Naive B cell (primary cell): ENCODE results near the gene PROK1. TPM values are rescaled to one million over a fixed set of nuclear protein-coding genes. Genes with fewer than 3 reads are reported as not detected.

ENCODE experiments used
- ATAC-seq, 2 donors: fragments of 150-1000 bp; cut with Tn5 transposase; 2 replicates each; pipeline ENCODE4 v1.10.0; 2021; ENCODE audit warnings: low read depth in 2 of 2, mild to moderate bottlenecking in 2 of 2, moderate library complexity in 2 of 2
- DNase-seq: peaks from one replicate; pipeline ENCODE4 v3.0.0; 2022
- H3K27ac Mint-ChIP-seq, 6 donors: one replicate each; pipeline ENCODE4 v1.8.0; 2020 to 2022; ENCODE audit warnings: mild to moderate bottlenecking in 6 of 6, mixed read lengths in 6 of 6, moderate library complexity in 5 of 6, inconsistent platforms in 2 of 6
- H3K27me3 Mint-ChIP-seq, 3 donors: one replicate each; pipeline ENCODE4 v1.8.0; 2021 to 2022; ENCODE audit warnings: mixed read lengths in 3 of 3, mild to moderate bottlenecking in 1 of 3
- H3K36me3 Mint-ChIP-seq, 2 donors: one replicate each; pipeline ENCODE4 v1.8.0; 2020 to 2022; ENCODE audit warnings: mixed read lengths in 2 of 2, inconsistent platforms in 1 of 2, mild to moderate bottlenecking in 1 of 2
- H3K4me1 Mint-ChIP-seq, 3 donors: one replicate each; pipeline ENCODE4 v1.8.0; 2020 to 2022; ENCODE audit warnings: mixed read lengths in 3 of 3, inconsistent platforms in 1 of 3, mild to moderate bottlenecking in 1 of 3, moderate library complexity in 1 of 3
- H3K4me3 Mint-ChIP-seq, 8 donors: one replicate each; pipeline ENCODE4 v1.8.0; 2020 to 2022; ENCODE audit warnings: mild to moderate bottlenecking in 8 of 8, mixed read lengths in 8 of 8, moderate library complexity in 8 of 8, inconsistent platforms in 2 of 8
- H3K9me3 Mint-ChIP-seq, 7 donors: one replicate each; pipeline ENCODE4 v1.8.0; 2020 to 2022; ENCODE audit warnings: mixed read lengths in 7 of 7, mild to moderate bottlenecking in 5 of 7, inconsistent platforms in 2 of 7, moderate library complexity in 1 of 7
- polyA plus RNA-seq, 6 donors: library from polyadenylated mRNA; unstranded; fragments of 300-500 nt; fragmentation: Illumina TruSeq; gene quantifications; one replicate each; pipeline ENCODE4 v1.2.3, GENCODE V29; 2021; ENCODE audit warnings: low read depth in 6 of 6

Gene PROK1
- polyA plus RNA-seq, 6 donors from 2014 or later, result 0.21 to 0.71 TPM; not detected in 4

DNA sequence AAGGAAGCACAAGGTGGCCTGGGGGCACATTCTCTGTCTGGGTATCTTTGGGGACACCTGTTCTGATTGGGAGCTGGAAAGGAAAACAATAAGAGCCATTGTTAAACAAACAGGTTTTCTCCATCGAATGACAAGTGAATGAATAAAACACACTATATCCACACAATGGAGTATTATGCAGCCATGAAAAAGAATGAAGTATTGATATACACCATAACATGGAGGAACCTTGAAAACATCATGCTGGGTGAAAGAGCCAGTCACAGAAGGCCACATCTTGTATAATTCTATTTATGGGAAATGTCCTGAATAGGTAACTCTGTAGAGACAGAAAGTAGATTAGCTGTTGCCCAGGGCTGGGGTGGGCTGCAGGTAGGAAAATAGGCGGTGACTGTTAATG, 11.1 kb downstream of the PROK1 start:
- H3K9me3 Mint-ChIP-seq, result no peaks in the 10 kb centered on the region
- peak overlapping the region in 1 of 6 donors; percentile 78 for H3K27ac Mint-ChIP-seq
- H3K27me3 Mint-ChIP-seq, result peaks cover 0 to 11% (median 0%) of the 10 kb centered on the region in 3 donors
- no peaks in the 10 kb centered on the region for H3K36me3 Mint-ChIP-seq
- no peak for ATAC-seq
- no peak for DNase-seq
- no peak overlapping the region for H3K4me3 Mint-ChIP-seq
- no peaks in the 10 kb centered on the region for H3K4me1 Mint-ChIP-seq

DNA sequence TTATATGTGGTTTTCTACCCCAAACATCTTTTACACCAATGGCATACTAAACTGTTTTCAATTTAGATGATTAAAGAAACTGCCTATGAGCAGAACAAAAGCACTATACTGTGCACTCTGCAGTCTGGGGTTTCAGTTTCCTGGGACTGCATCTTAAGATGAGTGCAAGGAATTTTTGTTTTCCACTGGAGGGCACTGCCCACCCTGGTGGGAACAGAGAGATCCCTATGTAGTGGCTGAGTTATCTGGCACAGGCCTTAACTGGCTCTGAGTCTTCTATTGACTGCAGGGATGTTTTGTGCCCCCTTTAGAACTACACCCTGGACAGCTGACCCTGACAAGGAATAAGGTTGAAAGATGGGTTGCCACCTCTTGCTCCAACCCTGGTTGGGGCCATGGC, 12.0 kb downstream of the PROK1 start:
- H3K36me3 Mint-ChIP-seq, result no peaks in the 10 kb centered on the region
- H3K4me1 Mint-ChIP-seq, result no peaks in the 10 kb centered on the region
- H3K27ac Mint-ChIP-seq, result peak overlapping the region in 1 of 6 donors; percentile 65

DNA sequence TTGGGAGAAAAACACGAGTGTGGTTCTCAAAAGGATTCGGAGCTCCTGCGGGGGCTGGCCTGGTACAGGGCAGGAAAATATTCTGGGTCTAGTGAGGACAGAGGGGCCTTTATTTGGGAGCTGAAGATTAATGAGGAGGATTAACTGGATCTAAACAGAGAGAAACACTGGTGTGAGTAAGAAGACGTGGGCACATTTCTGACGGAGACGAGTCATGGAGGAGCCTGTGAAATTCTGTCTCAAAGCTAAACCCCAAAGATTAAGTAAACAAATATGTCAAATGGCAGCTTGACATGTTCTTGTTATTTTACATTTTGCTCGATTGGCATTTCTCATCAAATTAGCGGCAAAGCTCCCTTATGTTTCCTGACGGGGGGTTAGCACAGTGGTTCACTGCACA, 12.8 kb downstream of the PROK1 start:
- peaks cover 0 to 11% (median 0%) of the 10 kb centered on the region in 3 donors for H3K27me3 Mint-ChIP-seq
- no peaks in the 10 kb centered on the region for H3K4me1 Mint-ChIP-seq
- DNase-seq (no peak), ATAC-seq (no peak)
- peak overlapping the region in 1 of 6 donors; percentile 6 for H3K27ac Mint-ChIP-seq
- no peaks in the 10 kb centered on the region for H3K36me3 Mint-ChIP-seq
- H3K4me3 Mint-ChIP-seq, result no peak overlapping the region
- no peaks in the 10 kb centered on the region for H3K9me3 Mint-ChIP-seq

More for the DNA sequence above, 12.0 kb downstream of the PROK1 start:
- H3K27me3 Mint-ChIP-seq, result peaks cover 0 to 11% (median 0%) of the 10 kb centered on the region in 3 donors
- DNase-seq (no peak), ATAC-seq (no peak)
- no peaks in the 10 kb centered on the region for H3K9me3 Mint-ChIP-seq
- no peak overlapping the region for H3K4me3 Mint-ChIP-seq

DNA sequence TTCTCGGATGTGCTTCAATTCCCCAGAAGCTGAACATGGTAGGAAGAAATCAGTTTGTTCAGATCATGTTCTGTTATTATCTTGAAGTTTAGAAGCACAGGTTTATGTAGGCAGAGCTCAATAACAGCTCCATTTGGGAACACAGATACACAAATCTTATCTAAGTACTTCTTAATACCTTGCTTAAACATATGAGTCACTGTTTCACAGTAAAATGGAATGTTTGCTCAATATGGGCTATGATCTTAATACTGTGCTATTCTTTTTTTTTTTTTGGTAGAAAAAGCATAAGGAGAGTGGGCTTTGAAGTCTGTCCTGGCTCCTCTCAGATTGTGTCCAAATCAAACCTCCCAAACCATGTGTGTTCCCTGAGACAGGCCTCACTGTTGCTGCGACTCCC, 13.4 kb downstream of the PROK1 start:
- peaks cover 0 to 11% (median 0%) of the 10 kb centered on the region in 3 donors for H3K27me3 Mint-ChIP-seq
- no peaks in the 10 kb centered on the region for H3K9me3 Mint-ChIP-seq
- no peaks in the 10 kb centered on the region for H3K4me1 Mint-ChIP-seq
- H3K36me3 Mint-ChIP-seq, result no peaks in the 10 kb centered on the region
- H3K4me3 Mint-ChIP-seq, result peak overlapping the region in 1 of 8 donors; percentile 31
- no peak for DNase-seq
- ATAC-seq, result no peak
- no peak overlapping the region for H3K27ac Mint-ChIP-seq

- Mint-ChIP-seq H3K36me3 (no peaks in the 10 kb centered on the region), H3K27me3 (peaks cover 0 to 11% (median 0%) of the 10 kb centered on the region in 3 donors)
Observed at GRCh38 chr1:110465038-110465813, 14.3 kb downstream of the PROK1 start.

GRCh38 chr1:110465814-110466380, 14.9 kb downstream of the PROK1 start:
- Mint-ChIP-seq H3K36me3 (no peaks in the 10 kb centered on the region), H3K27ac (no peak overlapping the region), H3K4me1 (no peaks in the 10 kb centered on the region), H3K9me3 (no peaks in the 10 kb centered on the region), H3K27me3 (peaks cover 0 to 13% (median 0%) of the 10 kb centered on the region in 3 donors), H3K4me3 (no peak overlapping the region)
- no peak for DNase-seq
- no peak for ATAC-seq

More at GRCh38 chr1:110465038-110465813, 14.3 kb downstream of the PROK1 start:
- Mint-ChIP-seq H3K9me3 (no peaks in the 10 kb centered on the region), H3K4me3 (no peak overlapping the region), H3K4me1 (no peaks in the 10 kb centered on the region), H3K27ac (peak overlapping the region in 2 of 6 donors; percentile 1 to 79)
- ATAC-seq (no peak), DNase-seq (no peak)

DNA sequence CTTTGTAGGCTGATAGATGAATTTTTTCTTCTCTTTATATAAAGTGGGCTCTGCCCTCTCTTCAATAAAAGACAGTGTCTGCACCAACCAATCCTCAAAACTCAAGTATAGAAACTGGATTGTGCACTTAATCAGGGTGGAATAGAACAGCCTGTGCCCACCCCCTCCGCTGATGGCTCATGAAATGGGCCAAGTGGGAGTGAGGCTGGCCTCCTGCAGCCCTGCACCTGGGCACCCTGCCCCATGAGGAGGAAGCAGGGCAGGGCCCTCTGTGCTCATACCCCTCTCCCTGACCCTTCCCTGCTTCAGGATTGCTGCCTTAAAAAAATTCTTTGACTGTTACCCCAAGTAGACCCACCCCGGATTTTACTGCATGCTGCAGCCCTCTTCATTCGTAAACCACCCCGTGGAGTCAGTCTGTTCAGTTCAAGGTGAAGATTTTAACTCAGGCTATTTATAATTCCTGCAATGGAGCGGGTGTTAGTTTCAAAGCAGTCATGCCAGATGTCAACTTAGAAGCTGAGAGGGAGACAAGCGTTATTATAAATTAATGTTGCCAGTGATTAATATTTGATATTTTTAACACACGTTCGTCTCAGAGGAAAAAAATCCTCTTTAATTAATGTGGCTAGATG, 15.8 kb downstream of the PROK1 start:
- Mint-ChIP-seq H3K4me3 (no peak overlapping the region), H3K9me3 (no peaks in the 10 kb centered on the region), H3K27ac (peak overlapping the region in 2 of 6 donors; percentile 61 to 70), H3K4me1 (no peaks in the 10 kb centered on the region), H3K27me3 (peaks cover 0 to 18% (median 5%) of the 10 kb centered on the region in 3 donors), H3K36me3 (no peaks in the 10 kb centered on the region)
- no peak for DNase-seq
- no peak for ATAC-seq

DNA sequence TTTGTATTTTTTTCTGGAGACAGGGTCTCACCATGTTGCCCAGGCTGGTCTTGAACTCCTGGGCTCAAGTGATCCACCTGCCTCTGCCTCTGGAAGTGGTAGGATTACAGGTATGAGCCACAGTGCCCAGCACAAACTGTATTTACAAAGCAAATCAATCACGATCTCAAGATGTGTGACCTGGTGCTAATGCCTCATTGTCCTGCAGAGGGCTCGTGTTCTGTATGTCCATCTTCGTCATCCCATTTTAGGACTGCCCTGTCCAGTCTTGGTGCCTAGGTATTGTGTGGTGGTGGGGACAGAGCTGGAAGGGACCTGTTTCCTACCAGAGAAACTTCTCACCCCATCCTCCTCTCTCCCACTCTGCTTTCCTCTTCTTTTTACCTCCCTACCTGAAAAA, 20.2 kb downstream of the PROK1 start:
- H3K27me3 Mint-ChIP-seq, result peaks cover 20 to 31% (median 24%) of the 10 kb centered on the region in 3 donors
- DNase-seq (no peak), ATAC-seq (no peak)
- no peaks in the 10 kb centered on the region for H3K36me3 Mint-ChIP-seq
- H3K9me3 Mint-ChIP-seq, result no peaks in the 10 kb centered on the region
- H3K4me3 Mint-ChIP-seq, result peak overlapping the region in 1 of 8 donors; percentile 57
- H3K4me1 Mint-ChIP-seq, result no peaks in the 10 kb centered on the region
- no peak overlapping the region for H3K27ac Mint-ChIP-seq

DNA sequence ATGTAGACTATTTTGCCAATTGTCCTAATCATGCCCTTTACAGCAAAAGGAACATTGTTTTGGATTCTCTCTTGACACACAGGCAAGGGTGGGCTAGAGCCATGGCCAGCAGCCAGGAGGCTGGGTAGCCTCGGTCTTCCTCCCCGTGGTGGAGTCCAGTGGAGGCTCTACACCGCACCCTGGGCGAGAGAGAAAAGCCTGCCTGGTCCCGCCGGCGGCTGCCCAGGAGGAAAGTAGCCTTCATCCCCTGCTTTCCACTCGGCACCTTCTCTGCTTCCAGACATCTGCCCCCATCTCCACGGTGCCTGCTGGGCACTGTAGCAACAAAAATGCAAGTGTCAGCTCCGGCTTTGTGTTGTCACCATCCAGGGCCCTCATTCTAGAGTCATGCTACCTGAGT, 21.6 kb downstream of the PROK1 start:
- peaks cover 26 to 44% (median 35%) of the 10 kb centered on the region in 3 donors for H3K27me3 Mint-ChIP-seq
- no peaks in the 10 kb centered on the region for H3K9me3 Mint-ChIP-seq
- no peaks in the 10 kb centered on the region for H3K36me3 Mint-ChIP-seq
- no peak overlapping the region for H3K4me3 Mint-ChIP-seq
- ATAC-seq (no peak), DNase-seq (no peak)
- H3K4me1 Mint-ChIP-seq, result no peaks in the 10 kb centered on the region
- H3K27ac Mint-ChIP-seq, result no peak overlapping the region

DNA sequence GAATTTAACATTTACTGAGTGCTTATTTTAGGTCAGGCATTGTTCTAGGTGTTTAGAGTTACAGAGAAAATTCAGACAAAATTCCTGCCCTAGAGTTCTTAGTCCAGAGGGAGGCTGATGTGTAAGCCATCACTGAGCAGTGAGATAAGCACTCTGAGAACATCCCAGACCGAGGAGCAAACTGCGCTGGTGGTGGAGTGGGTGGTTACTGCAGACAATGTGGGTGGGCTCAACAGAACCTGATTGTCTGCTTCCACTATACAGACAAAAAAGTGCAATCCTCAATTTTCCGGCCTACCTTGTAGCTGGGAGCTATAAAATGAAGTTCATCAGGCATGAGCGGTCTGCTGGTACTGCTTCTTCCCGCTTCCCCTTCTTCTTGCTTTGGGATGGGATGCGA, 23.5 kb downstream of the PROK1 start:
- Mint-ChIP-seq H3K36me3 (no peaks in the 10 kb centered on the region), H3K27me3 (peaks cover 26 to 51% (median 41%) of the 10 kb centered on the region in 3 donors), H3K9me3 (no peaks in the 10 kb centered on the region), H3K4me3 (no peak overlapping the region), H3K27ac (no peak overlapping the region), H3K4me1 (no peaks in the 10 kb centered on the region)
- DNase-seq, result no peak
- ATAC-seq, result no peak

- H3K9me3 Mint-ChIP-seq, result no peaks in the 10 kb centered on the region
- no peak for DNase-seq
- peak overlapping the region in 1 of 6 donors; percentile 69 for H3K27ac Mint-ChIP-seq
- ATAC-seq, result no peak
- peaks cover 26 to 59% (median 49%) of the 10 kb centered on the region in 3 donors for H3K27me3 Mint-ChIP-seq
- H3K36me3 Mint-ChIP-seq, result no peaks in the 10 kb centered on the region
- H3K4me1 Mint-ChIP-seq, result no peaks in the 10 kb centered on the region
- no peak overlapping the region for H3K4me3 Mint-ChIP-seq
Observed at GRCh38 chr1:110475362-110476027, 24.5 kb downstream of the PROK1 start.

DNA sequence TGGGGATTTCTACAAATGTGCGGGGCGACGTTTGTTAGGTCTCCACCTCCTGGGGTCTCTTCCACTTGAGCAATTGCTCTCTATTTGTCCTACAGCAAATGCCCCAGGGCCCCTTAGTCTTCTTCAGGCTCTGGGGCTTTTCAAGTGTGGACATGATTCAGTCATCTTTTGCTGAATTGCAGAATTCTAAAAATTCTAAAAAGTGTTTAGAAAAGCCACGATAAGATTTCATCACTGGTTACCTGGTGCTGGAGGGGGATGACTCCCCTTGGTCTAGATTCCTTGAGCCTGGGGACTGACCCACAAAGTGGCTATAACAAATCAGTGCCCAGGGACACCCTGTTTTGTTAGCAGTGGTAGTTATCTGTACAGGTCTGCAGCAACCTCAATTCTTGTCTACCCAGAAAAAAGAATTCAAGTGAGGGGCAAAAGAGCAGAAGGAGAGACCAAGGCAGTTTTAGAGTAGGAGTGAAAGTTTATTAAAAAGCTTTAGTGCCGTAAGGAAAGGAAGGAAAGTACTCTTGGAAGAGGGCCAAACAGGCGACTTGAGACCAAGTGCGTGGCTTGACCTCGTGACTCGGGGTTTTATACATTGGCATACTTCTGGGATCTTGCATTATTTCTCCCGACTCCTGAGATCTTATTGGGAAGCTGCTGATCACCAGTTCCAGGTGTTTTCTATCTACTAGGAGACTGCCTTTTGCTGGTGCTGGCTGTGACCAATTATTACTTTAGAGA, 25.2 kb downstream of the PROK1 start:
- H3K27ac Mint-ChIP-seq, result peak overlapping the region in 1 of 6 donors; percentile 18
- peaks cover 26 to 57% (median 44%) of the 10 kb centered on the region in 3 donors for H3K27me3 Mint-ChIP-seq
- H3K4me3 Mint-ChIP-seq, result no peak overlapping the region
- DNase-seq (no peak), ATAC-seq (no peak)
- H3K36me3 Mint-ChIP-seq, result no peaks in the 10 kb centered on the region
- no peaks in the 10 kb centered on the region for H3K9me3 Mint-ChIP-seq
- no peaks in the 10 kb centered on the region for H3K4me1 Mint-ChIP-seq

GRCh38 chr1:110477041-110477440, 26.1 kb downstream of the PROK1 start:
- Mint-ChIP-seq H3K4me1 (no peaks in the 10 kb centered on the region), H3K9me3 (no peaks in the 10 kb centered on the region), H3K4me3 (no peak overlapping the region), H3K27ac (no peak overlapping the region), H3K36me3 (no peaks in the 10 kb centered on the region), H3K27me3 (peaks cover 26 to 54% (median 46%) of the 10 kb centered on the region in 3 donors)
- ATAC-seq (no peak), DNase-seq (no peak)
